HG03159 (cell line): ENCODE results near the gene HCST.
"Not testable (repeated sequence)": the region's sequence is repeated elsewhere in the genome, so short reads cannot be mapped to it uniquely, and the experiment has no call there.

Experiments
- ATAC-seq: cut with Tn5 transposase; IDR thresholded peaks from one replicate; pipeline ENCODE4 v1.9.1; 2021; ENCODE audit warnings: mild to moderate bottlenecking, moderate library complexity; ENCODE audit not compliant: unreplicated experiment

Gene HCST

GRCh38 chr19:35879068-35879467 lies 23.3 kb upstream of the HCST start:
- no peak for ATAC-seq

GRCh38 chr19:35879770-35880317 lies 22.5 kb upstream of the HCST start:
- ATAC-seq, result no peak

- ATAC-seq, result no peak
Measured at GRCh38 chr19:35882114-35882832, 20.1 kb upstream of the HCST start.

DNA sequence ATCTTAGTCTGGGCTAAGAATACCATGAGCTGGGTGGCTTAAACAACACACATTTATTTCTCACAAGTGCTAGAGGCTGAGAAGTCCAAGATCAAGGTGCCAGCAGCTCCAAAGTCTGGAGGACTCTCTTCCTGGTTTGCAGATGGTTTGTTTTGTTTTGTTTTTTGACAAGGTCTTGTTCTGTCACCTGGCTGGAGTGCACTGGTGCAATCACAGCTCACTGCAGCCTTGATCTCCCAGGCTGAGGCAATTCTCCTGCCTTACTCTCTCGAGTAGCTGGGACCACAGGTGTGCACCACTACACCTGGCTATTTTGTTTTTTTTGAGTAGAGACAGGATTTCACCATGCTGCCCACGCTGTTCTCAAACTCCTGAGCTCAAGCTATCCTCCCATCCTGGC lies 18.4 kb upstream of the HCST start:
- no peak for ATAC-seq

DNA sequence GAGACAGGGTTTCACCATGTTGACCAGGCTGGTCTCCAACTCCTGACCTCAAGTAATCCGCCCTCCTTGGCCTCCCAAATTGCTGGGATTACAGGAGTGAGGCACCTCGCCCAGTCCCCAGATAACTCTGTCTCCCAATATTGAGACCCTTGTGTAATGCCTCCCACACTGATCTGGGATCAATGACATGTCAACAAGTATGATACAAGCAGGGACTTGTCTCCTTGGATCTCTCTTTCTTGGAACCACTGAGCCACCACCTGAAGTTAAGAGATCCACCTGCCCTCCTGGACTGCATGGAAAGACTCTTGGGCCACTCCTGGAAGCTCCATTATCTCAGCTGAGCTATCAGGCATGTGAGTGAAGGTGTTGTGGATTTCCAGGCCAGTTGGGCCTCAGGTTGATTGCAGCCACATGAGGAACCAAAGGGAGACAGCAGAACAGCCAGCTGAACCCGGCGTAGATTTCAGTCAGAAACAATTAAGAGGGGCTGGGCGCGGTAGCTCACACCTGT lies 17.0 kb upstream of the HCST start:
- no peak for ATAC-seq

- no peak for ATAC-seq
Measured at GRCh38 chr19:35885904-35886303, 16.4 kb upstream of the HCST start.

GRCh38 chr19:35887197-35887596 lies 15.1 kb upstream of the HCST start:
- ATAC-seq, result no peak

DNA sequence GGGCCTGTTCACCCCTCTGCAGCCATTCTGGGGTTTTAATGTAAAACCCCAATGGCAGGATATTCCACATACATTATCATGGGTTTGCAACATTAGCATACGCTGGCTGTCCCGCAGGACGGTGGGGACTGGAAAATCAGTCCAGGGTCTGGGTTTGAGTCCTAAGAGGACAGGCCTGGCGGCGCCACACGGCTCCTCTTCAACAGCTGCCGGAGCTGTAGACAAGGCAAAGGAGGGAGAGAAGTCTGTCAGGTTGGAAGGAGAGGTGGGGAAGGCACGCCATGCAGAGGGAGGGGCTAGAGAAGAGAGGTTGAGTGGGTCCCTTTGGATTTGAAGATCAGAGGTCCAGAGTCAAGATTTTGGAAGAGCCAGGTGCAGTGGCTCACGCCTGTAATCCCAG lies 13.9 kb upstream of the HCST start:
- ATAC-seq, result no peak

DNA sequence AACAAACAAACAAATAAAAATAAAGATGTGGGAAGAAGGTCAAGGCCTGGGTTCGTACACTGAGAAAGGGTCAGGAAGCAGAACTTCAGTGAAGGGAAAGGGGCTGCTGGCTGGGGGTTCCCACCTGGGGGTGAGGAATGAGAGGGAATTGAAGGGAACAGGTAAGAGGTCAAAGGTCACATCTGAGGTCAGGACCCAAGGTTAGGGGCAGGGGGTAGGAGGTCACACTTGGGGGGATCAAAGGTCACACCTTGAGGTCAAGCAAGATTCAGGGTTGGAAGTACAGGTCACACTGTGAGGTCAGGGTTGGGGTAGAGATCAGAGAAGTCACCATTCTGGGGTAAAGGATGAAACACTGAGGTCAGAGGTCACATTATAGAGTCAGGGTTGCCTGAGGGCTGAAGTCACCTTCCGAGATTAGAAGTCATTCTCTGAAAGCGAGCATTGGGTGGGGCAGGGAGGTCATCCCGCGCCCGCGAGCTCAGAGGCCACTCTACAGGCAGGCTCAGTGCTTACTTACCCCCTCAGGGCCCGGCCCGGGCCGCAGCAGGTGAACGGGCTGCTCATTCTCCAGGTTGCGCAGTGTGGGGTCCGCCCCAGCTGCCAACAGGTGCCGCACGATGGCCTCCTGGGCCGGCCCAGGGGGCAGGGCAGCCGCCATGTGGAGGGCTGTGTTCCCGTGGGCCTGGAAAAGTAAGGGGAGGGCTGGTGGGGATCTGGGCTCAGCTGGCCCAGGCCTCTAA lies 12.8 kb upstream of the HCST start:
- ATAC-seq, result no peak

DNA sequence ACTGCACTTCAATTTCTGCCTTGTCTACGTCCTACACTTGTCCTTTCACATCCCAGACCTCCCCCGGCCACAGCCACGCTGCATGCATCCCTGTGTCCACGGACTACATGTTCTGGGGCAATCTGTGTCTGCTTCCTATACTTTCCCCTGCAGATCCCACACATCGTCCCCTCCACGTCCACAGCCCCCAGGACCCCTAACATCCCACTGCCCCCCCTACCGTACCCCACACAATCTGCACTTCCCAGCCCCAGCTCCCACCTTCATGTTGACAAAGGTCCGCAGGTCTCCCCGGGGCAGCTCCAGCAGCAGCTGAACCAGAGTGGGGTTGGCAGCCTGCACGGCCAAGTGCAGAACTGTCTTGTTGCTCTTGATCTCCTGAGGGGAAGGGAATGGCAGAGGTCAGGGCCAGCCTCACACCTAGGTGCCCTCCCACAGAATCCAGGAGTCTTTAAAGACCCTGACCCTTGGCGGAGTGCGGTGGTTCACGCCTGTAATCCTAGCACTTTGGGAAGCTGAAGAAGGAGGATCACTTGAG lies 12.1 kb upstream of the HCST start:
- ATAC-seq, result no peak

DNA sequence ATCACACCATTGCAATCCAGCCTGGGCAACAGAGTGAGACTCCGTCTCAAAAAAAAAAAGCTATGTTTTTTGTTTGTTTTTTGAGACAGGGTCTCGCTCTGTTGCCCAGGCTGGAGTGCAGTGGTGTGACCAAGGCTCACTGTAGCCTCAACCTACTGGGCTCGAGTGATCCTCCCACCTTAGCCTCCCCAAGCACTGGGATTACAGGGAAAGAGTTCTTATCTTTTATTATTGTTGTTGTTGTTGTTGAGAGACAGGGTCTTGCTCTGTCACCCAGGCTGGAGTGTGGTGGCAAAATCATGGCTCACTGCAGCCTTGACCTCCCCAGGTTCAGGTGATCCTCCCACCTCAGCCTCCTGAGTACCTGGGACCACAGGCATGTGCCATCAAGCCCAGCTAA lies 10.5 kb upstream of the HCST start:
- not testable (repeated sequence) for ATAC-seq

DNA sequence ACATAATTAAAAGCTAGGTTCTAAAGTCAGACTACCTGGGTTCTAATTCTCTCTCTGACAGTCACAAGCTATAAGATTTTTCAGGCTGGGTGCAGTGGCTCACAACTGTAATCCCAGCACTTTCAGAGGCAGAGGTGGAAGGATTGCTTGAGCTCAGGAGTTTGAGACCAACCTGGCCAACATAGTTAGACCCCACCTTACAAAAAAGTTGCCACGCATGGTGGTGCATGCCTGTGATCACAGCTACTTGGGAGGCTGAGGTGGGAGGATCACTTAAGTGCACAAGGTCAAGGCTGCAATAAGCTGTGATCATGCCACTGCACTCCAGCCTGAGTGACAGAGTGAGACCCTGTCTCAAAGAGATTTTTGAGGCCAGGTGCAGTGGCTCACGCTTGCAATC lies 8.0 kb upstream of the HCST start:
- no peak for ATAC-seq

DNA sequence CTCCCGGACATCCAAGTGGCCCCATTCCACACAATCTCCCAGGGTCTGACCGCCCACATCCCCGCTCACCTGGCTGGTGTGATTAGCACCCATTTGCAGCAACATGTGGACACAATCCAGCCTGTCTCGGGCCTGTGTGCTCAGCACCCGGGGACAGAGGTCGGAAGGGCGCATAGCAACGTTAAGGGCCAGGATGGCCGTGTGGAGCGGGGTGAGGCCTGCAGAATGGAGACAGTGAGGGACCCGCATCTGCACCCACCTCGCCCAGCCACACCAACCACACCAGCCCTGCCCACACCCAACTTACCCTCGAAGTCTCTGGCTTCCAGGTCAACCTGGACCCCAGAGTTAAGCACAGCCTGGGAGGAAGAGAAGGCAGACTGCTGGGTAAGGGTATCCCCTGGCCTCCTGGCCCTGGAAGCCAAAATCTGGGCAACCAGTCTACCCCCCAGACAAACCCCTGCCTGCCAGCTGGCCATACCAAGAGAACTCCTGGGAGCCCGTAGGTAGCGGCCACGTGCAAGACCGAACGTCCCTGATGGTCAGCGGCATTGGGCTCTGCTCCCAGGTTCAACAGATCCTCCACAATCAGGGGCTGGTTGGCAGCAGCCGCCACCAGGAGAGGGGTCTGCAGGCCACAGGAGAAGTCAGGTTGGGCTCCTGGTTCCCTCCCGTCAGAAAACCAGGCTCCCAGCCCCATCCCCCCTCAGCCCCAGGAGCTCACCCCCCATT lies 6.3 kb upstream of the HCST start:
- no peak for ATAC-seq

DNA sequence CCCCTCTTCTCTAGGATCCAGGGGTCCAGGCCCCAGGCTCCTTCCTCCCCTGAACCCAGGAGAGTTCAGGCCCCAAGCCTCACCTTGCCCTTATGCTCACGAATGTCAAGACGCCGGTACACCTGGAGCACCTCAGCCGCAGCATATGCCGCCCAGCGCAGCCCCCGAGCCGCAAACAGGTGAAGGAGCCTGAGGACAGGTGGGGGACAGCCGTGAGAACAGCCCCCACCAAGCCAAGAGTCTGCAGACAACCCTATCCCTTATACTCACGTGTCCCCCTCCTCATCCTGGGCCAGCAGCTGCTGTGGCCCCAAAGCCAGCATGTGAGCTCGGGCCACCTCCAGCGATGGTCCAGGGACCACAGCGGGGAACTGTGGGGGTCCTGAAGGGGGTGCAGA lies 5.7 kb upstream of the HCST start:
- no peak for ATAC-seq

GRCh38 chr19:35897706-35898451 lies 4.5 kb upstream of the HCST start:
- no peak for ATAC-seq

- no peak for ATAC-seq
Measured at GRCh38 chr19:35898499-35898809, 3.9 kb upstream of the HCST start.

DNA sequence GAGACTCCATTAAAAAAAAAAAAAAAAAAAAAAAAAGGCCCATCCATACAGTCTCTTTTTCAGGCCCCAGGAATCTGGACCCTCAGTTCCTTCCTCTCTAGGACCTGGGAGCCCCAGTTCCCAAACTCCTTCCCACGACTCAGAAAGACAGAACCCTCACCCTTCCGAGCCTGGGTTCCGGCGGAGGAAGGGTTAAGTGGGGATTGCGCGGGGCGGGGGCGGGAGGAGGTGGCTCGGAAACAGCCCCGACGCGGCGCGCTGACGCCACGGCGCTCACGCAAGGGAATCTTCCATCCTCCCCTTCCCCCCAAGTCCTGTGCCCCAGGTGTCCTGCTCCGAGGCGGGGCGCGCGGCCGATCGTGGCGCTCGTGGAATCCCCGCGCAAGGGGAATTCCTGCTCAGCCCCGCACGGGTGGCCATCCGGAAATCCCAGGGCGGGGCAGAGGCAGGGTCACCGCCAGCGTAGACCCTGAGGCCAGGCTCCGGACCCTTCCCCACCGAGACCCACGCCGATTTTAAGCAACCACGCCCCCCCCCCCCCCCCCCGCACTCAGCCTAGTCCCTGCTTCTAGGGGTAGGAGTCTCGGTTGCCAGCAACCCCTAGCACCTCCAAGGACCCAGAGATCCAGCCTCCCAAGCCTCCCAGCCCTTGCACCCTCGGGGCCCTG lies 2.6 kb upstream of the HCST start:
- peak; percentile 39 for ATAC-seq

DNA sequence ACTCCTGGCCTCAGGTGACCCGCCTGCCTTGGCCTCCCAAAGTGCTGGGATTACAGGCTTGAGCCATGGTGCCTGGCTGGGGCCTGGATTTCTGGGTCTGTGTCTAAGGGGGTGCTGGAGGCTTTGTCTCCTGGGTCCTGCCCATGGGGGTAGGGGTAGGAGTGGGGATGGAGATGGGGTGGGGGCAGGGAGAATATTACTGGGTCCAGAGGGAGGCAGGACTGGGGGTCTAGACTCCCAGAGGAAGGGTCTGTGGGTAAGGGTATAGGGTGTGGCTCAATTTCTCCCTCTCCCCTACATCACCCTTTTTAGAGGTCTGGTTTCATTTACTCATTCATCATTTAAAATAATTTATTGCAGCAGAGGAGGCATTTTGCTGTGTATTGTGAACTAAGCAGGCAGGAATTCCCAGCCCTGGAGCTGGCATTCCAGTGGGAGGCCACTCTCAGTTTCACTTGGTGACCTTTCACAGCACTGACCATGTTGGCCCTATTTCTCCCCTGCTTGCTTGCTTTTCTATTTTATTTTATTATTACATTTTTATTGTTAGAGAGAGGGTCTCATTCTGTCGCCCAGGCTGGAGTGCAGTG lies 1.2 kb upstream of the HCST start:
- no peak for ATAC-seq

- ATAC-seq, result no peak
Measured at GRCh38 chr19:35902870-35903475, 644 bp downstream of the HCST start.
